GM18498 (cell line): Measurements from ENCODE around the gene ST6GAL1.

Experiments
- ATAC-seq: cut with Tn5 transposase; IDR thresholded peaks from one replicate; pipeline ENCODE4 v1.9.1; 2021; ENCODE audit warnings: mild to moderate bottlenecking, moderate library complexity; ENCODE audit not compliant: unreplicated experiment

Gene ST6GAL1

DNA sequence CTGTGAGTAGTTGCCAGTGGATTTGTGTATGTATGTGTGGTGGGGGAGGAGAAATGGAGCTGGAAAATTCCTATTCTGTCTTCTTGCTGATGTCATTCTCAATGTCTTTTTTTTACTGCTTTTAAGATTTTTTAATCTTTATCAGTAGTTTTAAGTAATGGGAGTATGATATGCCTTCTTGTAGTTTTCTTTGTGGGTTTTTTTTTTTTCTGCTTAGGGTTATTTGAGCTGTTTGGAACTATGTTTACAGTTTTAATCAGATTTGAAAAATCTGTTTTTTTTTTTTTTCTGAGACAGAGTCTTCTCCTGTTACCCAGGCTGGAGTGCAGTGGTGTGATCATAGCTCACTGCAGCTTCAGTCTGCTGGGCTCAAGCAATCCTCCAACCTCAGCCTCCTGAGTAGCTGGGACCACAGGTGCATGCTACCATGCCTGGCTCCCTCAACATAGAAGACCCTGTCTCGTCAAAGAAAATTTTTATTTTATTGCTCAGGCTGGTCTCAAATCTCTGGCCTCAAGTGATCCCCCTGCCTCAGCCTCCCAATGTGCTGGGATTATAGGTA, 171.8 kb downstream of the ST6GAL1 start:
- no peak for ATAC-seq

DNA sequence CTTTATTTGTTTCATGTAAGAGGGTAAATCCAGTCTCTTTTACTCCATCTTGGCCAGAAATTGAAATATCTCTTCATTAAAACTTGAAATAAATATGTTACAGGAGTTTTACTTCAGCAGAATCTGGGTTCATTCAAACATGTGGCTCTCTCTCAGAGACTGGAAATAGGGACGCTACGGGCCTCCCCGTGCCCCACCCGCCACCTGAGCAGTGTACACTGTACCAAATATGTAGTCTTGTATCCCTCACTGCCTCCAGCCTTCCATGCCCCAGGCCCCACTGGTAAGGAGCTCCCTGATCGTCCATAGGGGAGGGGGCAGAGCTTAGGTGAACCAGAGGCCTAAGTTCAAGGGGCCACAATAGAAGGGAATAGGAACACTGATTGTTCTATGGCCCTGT, 172.9 kb downstream of the ST6GAL1 start:
- no peak for ATAC-seq

DNA sequence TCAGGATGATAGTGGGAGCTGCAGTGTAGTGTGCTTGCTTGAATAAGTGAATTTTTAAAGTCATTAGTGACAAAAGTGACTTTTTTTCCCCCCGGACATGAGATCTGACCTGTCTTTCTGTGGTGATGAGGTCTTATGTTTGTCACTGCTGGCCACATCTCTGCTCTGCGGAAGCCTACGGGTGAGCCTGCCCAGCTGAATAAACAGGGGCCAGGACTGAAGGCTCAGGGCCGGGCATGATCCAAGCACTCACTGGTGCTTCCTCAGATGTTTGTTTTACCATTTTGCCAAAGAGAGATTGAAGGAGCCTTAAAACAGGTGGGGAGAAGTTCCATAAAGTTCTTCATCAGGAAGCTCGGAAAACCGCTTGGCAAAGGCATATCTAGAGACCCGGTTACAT, 174.0 kb downstream of the ST6GAL1 start:
- no peak for ATAC-seq

DNA sequence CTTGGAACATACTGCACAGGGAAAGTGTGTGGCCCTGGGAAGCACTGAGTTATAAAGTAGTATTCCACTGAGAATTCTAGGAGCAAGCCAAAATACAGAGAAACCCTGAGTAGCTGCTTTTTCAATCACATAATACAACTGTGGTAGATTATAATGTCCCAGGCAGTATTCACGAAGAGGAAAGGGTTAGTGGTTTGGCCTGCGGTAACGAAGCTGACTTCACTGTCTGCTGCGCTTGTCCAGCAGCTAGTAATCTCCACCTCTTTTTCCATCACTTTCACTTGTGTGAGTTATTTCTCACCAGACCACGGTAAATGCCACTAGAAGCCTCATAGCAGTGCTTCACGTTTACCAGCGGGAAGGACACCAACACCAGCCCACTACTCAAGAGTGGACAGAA, 174.6 kb downstream of the ST6GAL1 start:
- ATAC-seq = no peak

DNA sequence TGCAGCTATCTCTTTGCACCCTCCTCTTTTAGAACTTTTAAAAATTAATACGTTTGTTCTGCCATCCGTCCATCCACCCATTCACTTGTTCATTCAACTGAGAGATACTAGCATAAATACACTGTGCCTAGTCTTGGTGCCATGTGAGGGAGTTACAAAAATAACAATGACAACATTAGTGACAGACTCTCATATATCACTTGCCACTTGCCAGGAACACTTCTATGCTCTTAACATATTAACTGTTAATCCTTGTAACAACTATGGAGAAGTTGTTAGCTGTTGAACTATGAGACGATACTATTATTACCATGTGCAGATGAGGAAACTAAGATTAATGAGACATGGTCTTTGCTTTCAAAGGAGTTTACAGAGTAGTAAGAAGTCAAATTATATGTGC, 175.4 kb downstream of the ST6GAL1 start:
- no peak for ATAC-seq

DNA sequence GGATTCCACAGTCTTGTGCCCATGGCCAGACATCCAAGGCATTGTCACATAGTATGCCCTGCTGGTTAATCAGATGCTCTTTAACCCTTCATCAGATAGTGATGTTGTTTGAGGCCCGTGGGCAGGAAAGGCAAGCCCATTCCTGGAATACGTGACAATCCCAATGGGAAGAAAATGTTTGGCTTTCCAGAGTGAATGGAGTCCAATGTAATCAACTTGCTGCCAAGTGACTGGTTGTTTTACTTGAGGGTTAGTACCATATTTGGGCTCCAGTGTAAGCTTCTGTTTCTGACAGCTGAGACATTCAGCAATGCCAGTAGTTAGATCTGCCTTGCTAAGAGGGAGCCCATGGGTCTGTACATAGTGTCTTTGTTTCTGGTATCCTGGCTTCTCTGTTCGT, 177.7 kb downstream of the ST6GAL1 start:
- no peak for ATAC-seq

DNA sequence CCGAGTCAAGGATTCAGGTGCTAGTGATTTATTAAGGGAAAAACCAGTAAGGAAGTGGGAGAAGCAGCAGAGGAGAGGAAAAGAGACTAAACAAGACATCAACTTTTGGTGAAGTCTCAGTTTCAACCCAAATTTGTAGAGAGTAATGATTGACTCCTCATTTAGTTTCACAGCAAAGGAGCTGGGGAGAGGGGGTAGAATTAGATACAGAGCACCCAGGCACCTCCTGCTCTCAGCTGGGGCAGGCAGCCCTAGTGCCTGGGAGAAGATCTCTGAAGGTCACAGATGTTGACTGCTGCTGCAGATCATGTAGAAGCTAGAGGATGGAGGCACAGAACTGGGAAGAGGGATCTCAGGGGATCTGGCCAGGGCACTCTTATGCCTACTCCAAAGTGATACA, 179.8 kb downstream of the ST6GAL1 start:
- ATAC-seq = no peak

DNA sequence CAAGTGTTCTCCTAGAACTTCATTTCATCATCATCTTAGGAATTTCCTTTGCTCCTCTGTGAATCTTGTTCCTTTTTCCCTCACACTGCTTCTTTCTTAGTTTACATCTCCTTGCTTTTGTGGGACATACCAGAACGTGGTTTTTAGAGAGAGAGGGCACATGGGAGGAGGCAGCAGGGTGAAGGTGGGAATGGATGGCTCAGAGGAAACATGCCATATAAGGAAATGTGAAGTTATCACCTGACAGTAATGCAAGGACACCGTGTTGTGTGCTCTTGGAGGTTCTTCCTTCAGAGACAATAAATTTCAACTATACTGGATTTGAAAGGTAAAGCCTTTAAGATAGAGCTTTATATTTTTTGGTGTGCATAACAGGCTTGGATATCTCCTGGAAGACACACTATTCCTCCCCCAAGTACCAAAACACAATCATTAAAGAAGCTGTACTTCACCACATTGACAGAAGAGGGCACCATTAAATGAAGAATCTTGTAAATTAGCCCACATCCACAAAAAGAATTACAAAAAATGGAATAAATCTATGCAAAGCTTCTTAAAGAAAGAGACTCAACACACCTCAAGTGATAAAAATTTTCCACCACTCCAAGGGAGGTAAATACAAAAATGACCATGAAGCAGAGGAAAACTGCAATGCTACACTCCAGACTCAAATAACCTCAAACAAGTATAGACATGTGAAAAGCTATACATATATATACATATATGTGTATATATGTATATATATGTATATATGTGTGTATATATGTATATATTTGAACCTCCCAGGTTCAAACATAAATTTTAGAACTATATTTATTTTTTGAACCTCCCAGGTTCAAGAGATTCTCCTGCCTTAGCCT, 182.8 kb downstream of the ST6GAL1 start:
- ATAC-seq = no peak

DNA sequence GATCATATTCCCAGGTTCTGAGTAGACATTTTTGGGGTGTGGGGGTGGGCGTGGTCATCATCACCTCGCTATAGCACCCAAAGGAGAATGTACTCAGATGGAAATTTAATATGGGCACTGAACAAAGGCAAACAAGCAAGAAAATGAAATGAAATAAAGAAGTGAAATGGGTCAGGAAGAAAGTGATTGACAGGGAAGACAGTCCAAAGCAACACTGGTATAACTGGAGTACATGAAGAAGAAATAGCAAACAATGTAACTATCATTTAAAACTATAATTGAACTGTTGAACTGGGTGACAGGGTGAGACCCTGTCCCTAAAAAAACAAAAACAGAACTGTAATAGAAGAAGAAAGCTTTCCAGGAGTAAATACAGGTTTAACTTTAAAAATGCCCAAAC, 184.2 kb downstream of the ST6GAL1 start:
- ATAC-seq = no peak

DNA sequence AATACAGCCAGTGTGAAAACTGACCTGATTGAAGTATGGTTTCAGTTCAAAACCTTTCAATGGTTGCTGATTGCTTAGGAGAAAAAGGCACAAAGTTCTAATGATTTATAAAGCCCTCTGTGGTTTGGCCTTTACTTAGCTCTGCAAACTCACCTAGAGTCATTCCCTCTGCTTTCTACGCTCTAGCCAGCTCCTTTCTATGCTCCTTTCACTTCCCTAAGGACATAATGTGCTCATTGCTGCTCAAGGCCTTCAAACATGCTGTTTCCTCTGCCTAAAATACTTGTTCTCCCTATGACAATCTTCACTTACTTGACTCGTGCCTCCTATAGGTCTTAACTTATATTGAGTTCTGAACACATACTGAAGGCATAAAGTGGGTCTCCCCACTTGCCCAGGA, 190.0 kb downstream of the ST6GAL1 start:
- ATAC-seq = no peak

DNA sequence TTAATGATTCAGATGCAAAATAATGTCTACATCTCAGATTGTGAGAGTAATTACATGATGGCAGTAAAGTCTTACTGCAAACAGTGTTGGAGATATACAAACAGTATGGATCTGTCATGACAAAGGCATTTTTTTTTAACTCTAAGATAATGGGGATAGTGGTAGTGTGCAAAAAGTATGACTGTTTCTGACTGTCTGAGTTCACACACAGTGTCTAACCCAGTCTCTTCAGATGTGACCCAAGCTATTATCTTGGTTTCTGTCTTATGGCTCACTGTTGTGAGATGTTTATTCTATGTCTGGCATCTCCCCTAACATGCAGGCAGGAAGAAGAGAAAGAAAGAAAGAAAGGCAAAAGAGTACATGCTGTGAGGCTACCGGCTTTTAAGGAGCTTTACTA, 191.9 kb downstream of the ST6GAL1 start:
- no peak for ATAC-seq

DNA sequence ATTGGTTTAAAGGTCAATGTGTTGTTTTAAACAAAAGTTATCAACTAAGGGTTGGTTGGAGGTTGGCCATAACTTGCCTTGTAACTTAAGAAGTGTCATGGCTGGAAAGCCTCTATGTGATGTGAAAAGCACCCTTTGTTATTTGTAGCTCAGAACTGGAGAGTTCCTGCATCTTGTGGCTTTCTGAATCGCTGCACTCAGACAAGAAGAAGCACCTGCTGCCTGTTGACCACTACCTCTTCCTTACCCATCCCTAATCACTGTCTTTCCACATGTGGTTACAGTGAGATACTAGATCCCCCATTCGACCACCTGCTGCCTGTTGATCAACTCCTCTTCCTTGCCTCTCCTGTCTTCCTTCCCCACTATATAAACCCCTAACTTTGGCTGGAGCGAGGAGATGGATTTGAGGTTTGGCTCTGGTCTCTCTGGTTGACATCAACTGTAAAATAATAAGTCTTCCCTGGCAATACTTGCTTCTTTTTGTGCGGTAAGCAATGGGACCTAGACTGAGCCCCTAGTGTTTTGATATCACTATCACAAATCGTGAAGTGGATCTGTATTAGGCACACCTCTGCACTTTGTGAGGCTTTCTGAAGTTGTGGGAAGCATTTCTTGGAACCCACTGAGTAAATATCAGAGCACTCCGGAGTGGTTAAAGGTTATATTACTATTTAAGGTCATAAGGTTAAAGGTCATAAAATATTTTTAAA, 195.1 kb downstream of the ST6GAL1 start:
- ATAC-seq = peak; percentile 70
